Smooth muscle cell (in vitro differentiated cells): Measurements from ENCODE around the gene CDK5RAP2. TPM values are rescaled to one million over a fixed set of nuclear protein-coding genes. Genes with fewer than 3 reads are reported as not detected.

Experiments
- DNase-seq: peaks from one replicate; lab custom pipeline; 2025; ENCODE audit not compliant: unreplicated experiment; lab: John Stamatoyannopoulos, UW
- H2AFZ ChIP-seq: fragments of 200-600 bp; sonication (generic); 2 replicates; pipeline ENCODE4 v1.6.0; 2016; ENCODE audit warnings: antibody characterized with exemption, low read depth, mild to moderate bottlenecking
- H3F3A ChIP-seq: fragments of 200-600 bp; sonication (generic); 2 replicates; pipeline ENCODE4 v1.6.0; 2017; ENCODE audit warnings: antibody characterized with exemption, low read depth
- H3K27ac ChIP-seq: fragments of 200-600 bp; sonication (generic); 2 replicates; pipeline ENCODE4 v1.5.1; 2016; ENCODE audit warnings: low read depth, mild to moderate bottlenecking
- H3K27me3 ChIP-seq: fragments of 200-600 bp; sonication (generic); 2 replicates; pipeline ENCODE4 v1.6.1; 2016; ENCODE audit warnings: low read depth, mild to moderate bottlenecking
- H3K36me3 ChIP-seq: fragments of 200-600 bp; sonication (generic); 2 replicates; pipeline ENCODE4 v1.5.1; 2016; ENCODE audit warnings: low read depth
- H3K4me1 ChIP-seq: fragments of 200-600 bp; sonication (generic); 2 replicates; pipeline ENCODE4 v1.5.1; 2016; ENCODE audit warnings: low read depth
- H3K4me2 ChIP-seq: fragments of 200-600 bp; sonication (generic); 2 replicates; pipeline ENCODE4 v1.6.0; 2016; ENCODE audit warnings: mild to moderate bottlenecking
- H3K4me3 ChIP-seq: fragments of 200-600 bp; sonication (generic); 2 replicates; pipeline ENCODE4 v1.5.1; 2016; ENCODE audit warnings: mild to moderate bottlenecking
- H3K79me2 ChIP-seq: fragments of 200-600 bp; sonication (generic); 2 replicates; pipeline ENCODE4 v1.6.0; 2016; ENCODE audit warnings: low read depth, mild to moderate bottlenecking
- H3K9ac ChIP-seq: fragments of 200-600 bp; sonication (generic); 2 replicates; pipeline ENCODE4 v1.6.0; 2016; ENCODE audit warnings: low read depth
- H3K9me3 ChIP-seq: fragments of 200-600 bp; sonication (generic); replicated peaks from 2 replicates; pipeline ENCODE4 v1.5.1; 2016; ENCODE audit warnings: low read depth
- H4K20me1 ChIP-seq: fragments of 200-600 bp; sonication (generic); 2 replicates; pipeline ENCODE4 v1.6.0; 2016; ENCODE audit warnings: low read depth
- CTCF ChIP-seq: fragments of 200-600 bp; sonication (generic); IDR thresholded peaks from 2 replicates; pipeline ENCODE4 v1.5.1; 2017; ENCODE audit warnings: borderline replicate concordance, mild to moderate bottlenecking, antibody characterized with exemption; ENCODE audit not compliant: insufficient read depth, poor library complexity, severe bottlenecking
- WGBS: methylation state at CpG from one replicate; pipeline ENCODE4 v1.1.7; 2016; ENCODE audit warnings: low lambda C conversion rate; 5-methylcytosine and 5-hydroxymethylcytosine counted together
- polyA plus RNA-seq: library from polyadenylated mRNA; unstranded; fragments of >200 nt; fragmentation: Nextera tagmentation; extraction: Ambion mirVana; gene quantifications from 2 replicates; pipeline ENCODE4 v1.2.1, GENCODE V29; 2016
- total RNA-seq: library from RNA; depleted of rRNA; stranded (reverse); fragments of >200 nt; gene quantifications from 2 replicates; pipeline ENCODE4 v1.2.3, GENCODE V29; 2014

CDK5RAP2 gene
- total and polyA plus RNA-seq, 2 experiments from 2014 or later, result 33.7 to 38.3 TPM

GRCh38 chr9:120454467-120454866 lies 125.5 kb downstream of the CDK5RAP2 start:
- TF ChIP-seq CTCF, result no peak
- DNase-seq, result no peak

GRCh38 chr9:120453792-120454191 lies 126.2 kb downstream of the CDK5RAP2 start:
- no peaks in the 10 kb centered on the region for H3K27me3 ChIP-seq
- H4K20me1 ChIP-seq, result no peaks in the 10 kb centered on the region
- TF ChIP-seq CTCF, result no peak
- no peak overlapping the region for H2AFZ ChIP-seq
- no peak overlapping the region for H3K4me3 ChIP-seq
- H3F3A ChIP-seq, result no peaks in the 10 kb centered on the region
- no peaks in the 10 kb centered on the region for H3K36me3 ChIP-seq
- no peaks in the 10 kb centered on the region for H3K4me1 ChIP-seq
- no peak overlapping the region for H3K4me2 ChIP-seq
- WGBS, result 99% methylated on average over 4 of the region's 4 CpGs
- H3K27ac ChIP-seq, result no peak overlapping the region
- H3K9me3 ChIP-seq, result no peaks in the 10 kb centered on the region
- no peaks in the 10 kb centered on the region for H3K79me2 ChIP-seq
- no peak for DNase-seq
- H3K9ac ChIP-seq, result no peak overlapping the region

More at GRCh38 chr9:120454467-120454866, 125.5 kb downstream of the CDK5RAP2 start:
- H3K9ac ChIP-seq, result no peak overlapping the region
- no peaks in the 10 kb centered on the region for H4K20me1 ChIP-seq
- H3K27ac ChIP-seq, result no peak overlapping the region
- H2AFZ ChIP-seq, result no peak overlapping the region
- no peaks in the 10 kb centered on the region for H3K79me2 ChIP-seq
- no peaks in the 10 kb centered on the region for H3K9me3 ChIP-seq
- no peaks in the 10 kb centered on the region for H3K4me1 ChIP-seq
- no peak overlapping the region for H3K4me2 ChIP-seq
- no peaks in the 10 kb centered on the region for H3K36me3 ChIP-seq
- H3K4me3 ChIP-seq, result no peak overlapping the region
- 69% methylated on average over 3 of the region's 3 CpGs for WGBS
- no peaks in the 10 kb centered on the region for H3F3A ChIP-seq
- no peaks in the 10 kb centered on the region for H3K27me3 ChIP-seq

- Histone ChIP-seq H3K4me1 (no peaks in the 10 kb centered on the region), H3K27me3 (no peaks in the 10 kb centered on the region), H3K9ac (no peak overlapping the region), H3K9me3 (no peaks in the 10 kb centered on the region), H3F3A (no peaks in the 10 kb centered on the region), H3K4me3 (no peak overlapping the region), H3K79me2 (no peaks in the 10 kb centered on the region), H3K27ac (no peak overlapping the region), H4K20me1 (no peaks in the 10 kb centered on the region), H2AFZ (no peak overlapping the region), H3K36me3 (no peaks in the 10 kb centered on the region), H3K4me2 (no peak overlapping the region)
- WGBS, result 94% methylated on average over 3 of the region's 3 CpGs
- DNase-seq, result no peak
- no peak for TF ChIP-seq CTCF
Measured at GRCh38 chr9:120452631-120453030, 127.3 kb downstream of the CDK5RAP2 start.

GRCh38 chr9:120450916-120451315 lies 129.1 kb downstream of the CDK5RAP2 start:
- DNase-seq, result no peak
- H3K79me2 ChIP-seq, result no peaks in the 10 kb centered on the region
- H2AFZ ChIP-seq, result no peak overlapping the region
- H3K36me3 ChIP-seq, result no peaks in the 10 kb centered on the region
- no peak for TF ChIP-seq CTCF
- no peak overlapping the region for H3K27ac ChIP-seq
- no peaks in the 10 kb centered on the region for H4K20me1 ChIP-seq
- no peak overlapping the region for H3K9ac ChIP-seq
- 94% methylated on average over 3 of the region's 3 CpGs for WGBS
- no peaks in the 10 kb centered on the region for H3F3A ChIP-seq
- H3K9me3 ChIP-seq, result no peaks in the 10 kb centered on the region
- H3K4me3 ChIP-seq, result no peak overlapping the region
- H3K4me1 ChIP-seq, result no peaks in the 10 kb centered on the region
- H3K27me3 ChIP-seq, result no peaks in the 10 kb centered on the region
- H3K4me2 ChIP-seq, result no peak overlapping the region
